Loucy (cell line): Measurements from ENCODE around the gene HS1BP3.
A peak's percentile ranks its signal among the peaks of the same experiment; 100 is the strongest.

Experiments used
- H2AFZ ChIP-seq: fragments of 200-600 bp; sonication (generic); 2 replicates; pipeline ENCODE4 v1.6.0; 2016; ENCODE audit warnings: antibody characterized with exemption, mild to moderate bottlenecking, low read length, moderate library complexity
- H3F3A ChIP-seq: fragments of 200-600 bp; 2 replicates; pipeline ENCODE4 v1.6.0; 2016; ENCODE audit warnings: antibody characterized with exemption, low read depth, mild to moderate bottlenecking
- H3K27me3 ChIP-seq: fragments of 200-600 bp; sonication (generic); 2 replicates; pipeline ENCODE4 v1.6.1; 2014; ENCODE audit warnings: low read length, mild to moderate bottlenecking; ENCODE audit not compliant: insufficient read depth, poor library complexity, severe bottlenecking
- H3K36me3 ChIP-seq: fragments of 200-600 bp; sonication (generic); 2 replicates; pipeline ENCODE4 v1.6.1; 2016; ENCODE audit warnings: low read length; ENCODE audit not compliant: insufficient read depth
- H3K4me1 ChIP-seq: fragments of 200-600 bp; sonication (generic); 2 replicates; pipeline ENCODE4 v1.5.1; 2014; ENCODE audit warnings: low read length, mild to moderate bottlenecking; ENCODE audit not compliant: insufficient read depth, poor library complexity, severe bottlenecking
- H3K4me2 ChIP-seq: fragments of 200-600 bp; sonication (generic); 2 replicates; pipeline ENCODE4 v1.6.0; 2014; ENCODE audit warnings: antibody characterized with exemption, low read length, low read depth, mild to moderate bottlenecking; ENCODE audit not compliant: poor library complexity, severe bottlenecking
- H3K4me3 ChIP-seq: fragments of 200-600 bp; sonication (generic); 2 replicates; pipeline ENCODE4 v1.5.1; 2014; ENCODE audit warnings: low read length, mild to moderate bottlenecking, mixed read lengths; ENCODE audit not compliant: poor library complexity, severe bottlenecking
- H3K79me2 ChIP-seq: fragments of 200-600 bp; sonication (generic); 2 replicates; pipeline ENCODE4 v1.6.1; 2014; ENCODE audit warnings: low read length; ENCODE audit not compliant: insufficient read depth
- H3K9ac ChIP-seq: fragments of 200-600 bp; sonication (generic); 2 replicates; pipeline ENCODE4 v1.6.0; 2014; ENCODE audit warnings: mild to moderate bottlenecking, low read depth, low read length, moderate library complexity; ENCODE audit not compliant: poor library complexity, severe bottlenecking
- H3K9me2 ChIP-seq: fragments of 200-600 bp; sonication (generic); replicated peaks from 2 replicates; pipeline ENCODE4 v1.6.1; 2016; ENCODE audit warnings: low read depth, low read length, mixed read lengths
- H3K9me3 ChIP-seq: fragments of 200-600 bp; sonication (generic); 2 replicates; pipeline ENCODE4 v1.6.1; 2014; ENCODE audit warnings: mild to moderate bottlenecking, antibody characterized with exemption, low read length, low read depth; ENCODE audit not compliant: insufficient read depth
- H4K20me1 ChIP-seq: fragments of 200-600 bp; sonication (generic); 2 replicates; pipeline ENCODE4 v1.6.0; 2014; ENCODE audit warnings: antibody characterized with exemption, low read length, mild to moderate bottlenecking; ENCODE audit not compliant: insufficient read depth, poor library complexity, severe bottlenecking
- EZH2phosphoT487 ChIP-seq: fragments of 200-600 bp; IDR thresholded peaks from 2 replicates; pipeline ENCODE4 v1.6.1; 2018; ENCODE audit warnings: antibody characterized with exemption, mild to moderate bottlenecking, moderate library complexity, borderline replicate concordance
- TF ChIP-seq, protein P1 (sequence below): fragments of 200-600 bp; sonication (generic); conservative IDR thresholded peaks from 2 replicates; pipeline ENCODE4 v1.5.1; 2014; ENCODE audit warnings: mild to moderate bottlenecking, antibody characterized with exemption, low read length

Gene HS1BP3

DNA sequence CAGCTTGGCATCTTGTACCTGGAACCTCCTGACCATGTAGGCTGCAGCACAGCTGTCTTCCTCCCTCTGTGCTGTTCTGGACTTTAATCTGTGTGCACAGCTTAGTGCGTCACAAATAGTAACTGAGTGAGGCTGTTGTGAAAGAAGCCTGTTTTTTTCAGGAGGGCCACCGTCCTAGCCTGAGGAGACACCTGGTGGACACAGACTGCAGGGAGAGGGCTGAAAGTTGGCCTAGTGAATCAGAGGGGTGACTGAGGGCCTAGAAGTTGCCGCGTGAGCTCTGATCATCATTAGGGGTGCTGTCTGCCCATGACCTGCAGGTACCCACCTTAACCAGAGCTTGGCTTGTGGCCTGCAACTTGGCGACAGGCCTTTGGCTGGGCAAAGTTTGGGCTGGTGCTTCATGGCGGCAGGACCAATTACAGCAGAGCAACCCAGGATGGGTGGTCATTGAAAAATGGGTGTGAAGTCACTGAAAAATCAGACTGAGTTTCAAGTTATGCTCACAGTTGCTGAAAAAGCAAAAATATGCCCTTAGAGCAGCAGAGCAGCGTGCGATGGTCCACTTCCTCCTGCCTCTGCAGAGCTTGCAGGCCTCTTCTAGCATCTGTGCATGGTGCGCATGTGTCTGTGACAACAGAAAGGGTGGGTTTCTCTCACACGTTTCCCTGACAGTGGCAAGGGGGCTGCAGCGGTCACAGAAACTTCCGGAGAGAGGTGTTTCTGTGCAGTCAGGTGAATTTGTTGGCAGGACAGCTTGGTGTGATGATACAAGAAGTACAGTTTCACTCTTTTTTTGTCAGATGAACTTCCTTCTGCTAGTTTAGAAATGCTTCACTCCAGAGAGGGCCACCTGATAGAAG, 25.7 kb upstream of the HS1BP3 start:
- H3K27me3 ChIP-seq, result no peaks in the 10 kb centered on the region
- no peak overlapping the region for H3K4me3 ChIP-seq
- H3K9me3 ChIP-seq, result no peaks in the 10 kb centered on the region
- no peak overlapping the region for H2AFZ ChIP-seq
- no peaks in the 10 kb centered on the region for H3K36me3 ChIP-seq
- H3K79me2 ChIP-seq, result no peaks in the 10 kb centered on the region
- H3F3A ChIP-seq, result no peaks in the 10 kb centered on the region
- H3K4me2 ChIP-seq, result no peak overlapping the region
- H3K4me1 ChIP-seq, result no peaks in the 10 kb centered on the region
- TF ChIP-seq EZH2phosphoT487, result no peak
- TF ChIP-seq, protein P1, sequence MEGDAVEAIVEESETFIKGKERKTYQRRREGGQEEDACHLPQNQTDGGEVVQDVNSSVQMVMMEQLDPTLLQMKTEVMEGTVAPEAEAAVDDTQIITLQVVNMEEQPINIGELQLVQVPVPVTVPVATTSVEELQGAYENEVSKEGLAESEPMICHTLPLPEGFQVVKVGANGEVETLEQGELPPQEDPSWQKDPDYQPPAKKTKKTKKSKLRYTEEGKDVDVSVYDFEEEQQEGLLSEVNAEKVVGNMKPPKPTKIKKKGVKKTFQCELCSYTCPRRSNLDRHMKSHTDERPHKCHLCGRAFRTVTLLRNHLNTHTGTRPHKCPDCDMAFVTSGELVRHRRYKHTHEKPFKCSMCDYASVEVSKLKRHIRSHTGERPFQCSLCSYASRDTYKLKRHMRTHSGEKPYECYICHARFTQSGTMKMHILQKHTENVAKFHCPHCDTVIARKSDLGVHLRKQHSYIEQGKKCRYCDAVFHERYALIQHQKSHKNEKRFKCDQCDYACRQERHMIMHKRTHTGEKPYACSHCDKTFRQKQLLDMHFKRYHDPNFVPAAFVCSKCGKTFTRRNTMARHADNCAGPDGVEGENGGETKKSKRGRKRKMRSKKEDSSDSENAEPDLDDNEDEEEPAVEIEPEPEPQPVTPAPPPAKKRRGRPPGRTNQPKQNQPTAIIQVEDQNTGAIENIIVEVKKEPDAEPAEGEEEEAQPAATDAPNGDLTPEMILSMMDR, result peak; percentile 24; the same call in 1 of the 2 replicates
- H3K9me2 ChIP-seq, result no peaks in the 10 kb centered on the region
- no peak overlapping the region for H3K9ac ChIP-seq
- H4K20me1 ChIP-seq, result no peaks in the 10 kb centered on the region

DNA sequence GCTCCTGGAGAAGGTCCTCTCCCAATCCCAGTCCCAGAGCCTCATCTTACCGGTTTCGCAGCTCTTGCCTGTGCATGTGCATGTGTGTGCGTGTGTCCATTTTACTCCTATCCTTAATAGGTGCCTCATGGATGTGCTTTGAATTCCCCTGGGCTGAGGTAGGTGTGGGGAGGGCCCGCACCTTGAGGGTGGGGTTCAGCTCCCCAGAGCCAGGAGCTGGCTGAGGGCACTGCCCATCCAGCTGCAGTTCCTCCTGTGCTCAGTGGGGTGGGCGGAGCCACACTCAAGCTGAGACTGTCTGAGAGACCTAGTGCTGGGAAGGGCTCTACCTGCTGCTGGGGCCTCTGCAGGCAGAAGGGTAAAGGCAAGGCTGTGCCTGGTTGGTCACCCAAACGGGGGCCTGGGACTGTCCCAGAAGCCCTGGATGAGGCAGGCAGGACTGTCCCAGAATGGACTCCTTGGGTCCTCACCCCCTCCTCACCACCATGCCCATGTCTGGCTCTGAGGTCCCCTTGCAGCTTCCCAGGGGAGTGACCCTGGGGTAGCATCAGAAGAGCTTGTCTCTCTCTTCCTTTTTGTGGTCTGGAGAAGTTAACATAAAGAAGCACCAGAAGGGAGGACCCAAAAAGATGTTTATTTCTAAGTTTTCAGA, 24.9 kb upstream of the HS1BP3 start:
- no peaks in the 10 kb centered on the region for H3K4me1 ChIP-seq
- H4K20me1 ChIP-seq, result no peaks in the 10 kb centered on the region
- no peaks in the 10 kb centered on the region for H3K36me3 ChIP-seq
- no peak overlapping the region for H3K4me3 ChIP-seq
- no peak overlapping the region for H2AFZ ChIP-seq
- no peak for TF ChIP-seq EZH2phosphoT487
- TF ChIP-seq, protein P1, result no peak
- no peak overlapping the region for H3K9ac ChIP-seq
- H3K9me3 ChIP-seq, result no peaks in the 10 kb centered on the region
- no peaks in the 10 kb centered on the region for H3F3A ChIP-seq
- no peak overlapping the region for H3K4me2 ChIP-seq
- no peaks in the 10 kb centered on the region for H3K79me2 ChIP-seq
- no peaks in the 10 kb centered on the region for H3K27me3 ChIP-seq
- no peaks in the 10 kb centered on the region for H3K9me2 ChIP-seq

DNA sequence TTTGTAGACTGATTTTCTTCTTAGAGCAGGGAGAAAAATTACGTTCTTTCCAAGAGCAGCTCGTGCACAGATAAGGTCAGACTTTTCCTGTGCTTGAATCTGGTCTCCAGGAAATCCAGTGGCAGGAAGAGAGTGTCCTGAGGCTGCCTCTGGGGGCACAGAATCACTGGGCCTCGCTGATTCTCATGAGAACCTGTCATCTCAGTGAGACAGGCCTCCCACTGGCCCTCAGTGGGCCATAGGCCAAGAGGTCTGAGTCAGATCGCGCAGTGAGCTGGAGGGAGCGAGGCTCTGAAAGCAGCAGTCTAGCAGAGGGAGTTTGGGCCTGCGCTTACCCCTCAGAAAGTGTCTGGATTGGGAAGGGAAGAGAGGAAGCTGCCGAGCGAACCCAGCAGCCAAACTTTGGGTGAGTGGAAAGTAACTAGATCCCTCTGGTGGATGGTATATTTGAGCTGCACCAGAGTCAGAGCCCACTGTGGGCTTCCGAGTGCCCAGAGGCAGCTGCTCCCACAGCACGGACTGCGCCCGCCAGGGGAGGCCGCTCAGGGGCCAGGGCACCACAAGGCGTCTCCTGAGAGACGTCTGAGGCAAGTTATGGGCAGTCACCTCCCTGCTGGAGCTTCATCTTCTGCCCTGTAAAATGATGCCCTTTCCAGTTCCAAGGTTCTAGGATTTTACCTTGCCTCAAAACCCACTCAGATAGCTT, 24.2 kb upstream of the HS1BP3 start:
- Histone ChIP-seq H3K9me2 (no peaks in the 10 kb centered on the region), H3K4me2 (no peak overlapping the region), H3K36me3 (no peaks in the 10 kb centered on the region), H4K20me1 (no peaks in the 10 kb centered on the region), H3K9me3 (no peaks in the 10 kb centered on the region), H3K27me3 (no peaks in the 10 kb centered on the region), H2AFZ (no peak overlapping the region), H3K9ac (no peak overlapping the region), H3K4me3 (no peak overlapping the region), H3F3A (no peaks in the 10 kb centered on the region), H3K79me2 (no peaks in the 10 kb centered on the region), H3K4me1 (no peaks in the 10 kb centered on the region)
- TF ChIP-seq, protein P1, result no peak
- TF ChIP-seq EZH2phosphoT487, result no peak
